Astrocyte (in vitro differentiated cells and primary cell): ENCODE results near the gene ANKRD63. TPM values are rescaled to one million over a fixed set of nuclear protein-coding genes. Genes with fewer than 3 reads are reported as not detected.

ENCODE experiments used
- DNase-seq: peaks from one replicate; pipeline ENCODE4 v3.0.0-alpha.2; 2010; ENCODE audit warnings: low read depth
- FAIRE-seq: peaks from 2 replicates; lab custom pipeline; 2011; peaks lifted over from hg19 to GRCh38; lab: Jason Lieb, UNC
- H2AFZ ChIP-seq: 2 replicates; pipeline ENCODE4 v1.6.0; 2012; ENCODE audit warnings: low read depth, low read length, inconsistent platforms
- H3K27ac ChIP-seq: 2 replicates; pipeline ENCODE4 v1.5.1; 2011; ENCODE audit warnings: low read depth, low read length, inconsistent platforms
- H3K27me3 ChIP-seq: 2 replicates; pipeline ENCODE4 v1.6.0; 2011; ENCODE audit warnings: low read length, inconsistent platforms; ENCODE audit not compliant: insufficient read depth
- H3K36me3 ChIP-seq: 2 replicates; pipeline ENCODE4 v1.5.1; 2011; ENCODE audit warnings: low read length, inconsistent platforms; ENCODE audit not compliant: insufficient read depth
- H3K4me1 ChIP-seq: 2 replicates; pipeline ENCODE4 v1.5.1; 2011; ENCODE audit warnings: low read length, inconsistent platforms; ENCODE audit not compliant: insufficient read depth
- H3K4me2 ChIP-seq: 2 replicates; pipeline ENCODE4 v1.6.0; 2012; ENCODE audit warnings: low read length, inconsistent platforms
- H3K4me3 ChIP-seq: 2 replicates; pipeline ENCODE4 v1.5.1; 2011; ENCODE audit warnings: low read depth, mild to moderate bottlenecking, low read length, inconsistent platforms; ENCODE audit not compliant: insufficient read depth
- H3K79me2 ChIP-seq: 2 replicates; pipeline ENCODE4 v1.6.0; 2012; ENCODE audit warnings: mild to moderate bottlenecking, low read length, inconsistent platforms; ENCODE audit not compliant: insufficient read depth
- H3K9ac ChIP-seq: 2 replicates; pipeline ENCODE4 v1.6.0; 2012; ENCODE audit warnings: mild to moderate bottlenecking, low read length, inconsistent platforms
- H3K9me3 ChIP-seq: 2 replicates; pipeline ENCODE4 v1.5.1; 2012; ENCODE audit warnings: low read depth, mild to moderate bottlenecking, low read length, inconsistent platforms; ENCODE audit not compliant: insufficient read depth
- H4K20me1 ChIP-seq: 2 replicates; pipeline ENCODE4 v1.6.0; 2012; ENCODE audit warnings: low read length, inconsistent platforms; ENCODE audit not compliant: insufficient read depth
- H3K27ac Mint-ChIP-seq: one replicate; pipeline ENCODE4 v1.8.0; 2021; ENCODE audit warnings: mild to moderate bottlenecking, mixed read lengths; ENCODE audit not compliant: unreplicated experiment
- H3K27me3 Mint-ChIP-seq: one replicate; pipeline ENCODE4 v1.8.0; 2021; ENCODE audit warnings: low read depth, mixed read lengths; ENCODE audit not compliant: unreplicated experiment
- H3K36me3 Mint-ChIP-seq: one replicate; pipeline ENCODE4 v1.8.0; 2021; ENCODE audit warnings: low read depth, mixed read lengths; ENCODE audit not compliant: unreplicated experiment
- H3K4me1 Mint-ChIP-seq: one replicate; pipeline ENCODE4 v1.8.0; 2021; ENCODE audit warnings: low read depth, mixed read lengths; ENCODE audit not compliant: unreplicated experiment
- H3K4me3 Mint-ChIP-seq: one replicate; pipeline ENCODE4 v1.8.0; 2021; ENCODE audit warnings: mild to moderate bottlenecking, moderate library complexity, mixed read lengths; ENCODE audit not compliant: unreplicated experiment
- H3K9me3 Mint-ChIP-seq: one replicate; pipeline ENCODE4 v1.8.0; 2021; ENCODE audit warnings: mild to moderate bottlenecking, mixed read lengths; ENCODE audit not compliant: unreplicated experiment
- EZH2 ChIP-seq: IDR thresholded peaks from 2 replicates; pipeline ENCODE4 v1.6.1; 2012; ENCODE audit warnings: mild to moderate bottlenecking, low read length, inconsistent platforms; ENCODE audit not compliant: insufficient read depth
- total RNA-seq: library from RNA; stranded (reverse); gene quantifications from 2 replicates; pipeline ENCODE4 v1.2.1, GENCODE V29; 2021
- TF ChIP-seq, protein P1 (sequence below): IDR thresholded peaks from 2 replicates; pipeline ENCODE4 v1.5.1; 2011; ENCODE audit warnings: low read depth, mild to moderate bottlenecking, inconsistent platforms, low read length, moderate library complexity; ENCODE audit not compliant: insufficient read depth

The ANKRD63 gene
- total RNA-seq, 1 donor from 2014 or later, result not detected

DNA sequence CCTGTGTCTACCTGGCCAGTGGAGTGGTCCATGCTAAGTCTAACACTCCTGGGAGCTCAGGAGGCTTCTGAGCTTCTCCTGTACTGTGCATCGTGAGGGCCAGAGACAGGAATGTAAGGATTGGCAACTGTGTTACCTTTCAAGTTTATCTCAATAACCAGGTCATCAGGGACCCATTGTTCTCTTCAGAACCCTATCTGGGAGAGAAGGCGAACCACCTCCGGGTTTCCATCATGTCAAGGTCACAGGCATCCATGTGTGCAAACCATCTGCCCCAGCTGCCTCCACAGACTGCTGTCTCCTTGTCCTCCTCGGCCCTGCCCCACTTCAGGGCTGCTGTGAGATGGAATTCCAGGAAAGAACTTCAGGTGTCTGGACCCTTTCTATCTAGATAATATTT lies 5.9 kb downstream of the ANKRD63 start:
- Histone ChIP-seq H2AFZ (no peak overlapping the region), H3K4me1 (peaks cover 3% of the 10 kb centered on the region), H3K4me3 (no peak overlapping the region), H3K9ac (no peak overlapping the region), H3K27me3 (peaks cover 29% of the 10 kb centered on the region), H3K4me2 (no peak overlapping the region), H4K20me1 (no peaks in the 10 kb centered on the region), H3K9me3 (no peaks in the 10 kb centered on the region), H3K79me2 (no peaks in the 10 kb centered on the region), H3K27ac (no peak overlapping the region), H3K36me3 (no peaks in the 10 kb centered on the region)
- Mint-ChIP-seq H3K36me3 (no peaks in the 10 kb centered on the region), H3K4me3 (no peak overlapping the region), H3K4me1 (no peaks in the 10 kb centered on the region), H3K27ac (no peak overlapping the region), H3K27me3 (peaks cover 51% of the 10 kb centered on the region), H3K9me3 (no peaks in the 10 kb centered on the region)
- no peak for DNase-seq
- TF ChIP-seq EZH2, result no peak
- TF ChIP-seq, protein P1, sequence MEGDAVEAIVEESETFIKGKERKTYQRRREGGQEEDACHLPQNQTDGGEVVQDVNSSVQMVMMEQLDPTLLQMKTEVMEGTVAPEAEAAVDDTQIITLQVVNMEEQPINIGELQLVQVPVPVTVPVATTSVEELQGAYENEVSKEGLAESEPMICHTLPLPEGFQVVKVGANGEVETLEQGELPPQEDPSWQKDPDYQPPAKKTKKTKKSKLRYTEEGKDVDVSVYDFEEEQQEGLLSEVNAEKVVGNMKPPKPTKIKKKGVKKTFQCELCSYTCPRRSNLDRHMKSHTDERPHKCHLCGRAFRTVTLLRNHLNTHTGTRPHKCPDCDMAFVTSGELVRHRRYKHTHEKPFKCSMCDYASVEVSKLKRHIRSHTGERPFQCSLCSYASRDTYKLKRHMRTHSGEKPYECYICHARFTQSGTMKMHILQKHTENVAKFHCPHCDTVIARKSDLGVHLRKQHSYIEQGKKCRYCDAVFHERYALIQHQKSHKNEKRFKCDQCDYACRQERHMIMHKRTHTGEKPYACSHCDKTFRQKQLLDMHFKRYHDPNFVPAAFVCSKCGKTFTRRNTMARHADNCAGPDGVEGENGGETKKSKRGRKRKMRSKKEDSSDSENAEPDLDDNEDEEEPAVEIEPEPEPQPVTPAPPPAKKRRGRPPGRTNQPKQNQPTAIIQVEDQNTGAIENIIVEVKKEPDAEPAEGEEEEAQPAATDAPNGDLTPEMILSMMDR, result no peak
- FAIRE-seq, result no peak

- DNase-seq (no peak), FAIRE-seq (no peak)
- no peaks in the 10 kb centered on the region for H4K20me1 ChIP-seq
- no peaks in the 10 kb centered on the region for H3K9me3 ChIP-seq
- no peak overlapping the region for H3K27ac ChIP-seq
- H3K36me3 ChIP-seq, result no peaks in the 10 kb centered on the region
- H3K4me3 ChIP-seq, result no peak overlapping the region
- TF ChIP-seq, protein P1, result no peak
- TF ChIP-seq EZH2, result no peak
- H3K79me2 ChIP-seq, result no peaks in the 10 kb centered on the region
- peaks cover 52% of the 10 kb centered on the region for H3K27me3 Mint-ChIP-seq
- no peak overlapping the region for H3K4me2 ChIP-seq
- H3K4me1 ChIP-seq, result no peaks in the 10 kb centered on the region
- no peak overlapping the region for H3K9ac ChIP-seq
- no peaks in the 10 kb centered on the region for H3K4me1 Mint-ChIP-seq
- H3K27ac Mint-ChIP-seq, result no peak overlapping the region
- H2AFZ ChIP-seq, result no peak overlapping the region
- no peaks in the 10 kb centered on the region for H3K36me3 Mint-ChIP-seq
- H3K4me3 Mint-ChIP-seq, result no peak overlapping the region
- no peaks in the 10 kb centered on the region for H3K9me3 Mint-ChIP-seq
- H3K27me3 ChIP-seq, result peaks cover 20% of the 10 kb centered on the region
Observed at GRCh38 chr15:40275954-40276353, 6.9 kb downstream of the ANKRD63 start.

GRCh38 chr15:40275523-40275922 lies 7.3 kb downstream of the ANKRD63 start:
- Histone ChIP-seq H3K79me2 (no peaks in the 10 kb centered on the region), H3K4me3 (no peak overlapping the region), H3K27me3 (peaks cover 16% of the 10 kb centered on the region), H4K20me1 (no peaks in the 10 kb centered on the region), H2AFZ (no peak overlapping the region), H3K27ac (no peak overlapping the region), H3K9ac (no peak overlapping the region), H3K36me3 (no peaks in the 10 kb centered on the region), H3K4me1 (no peaks in the 10 kb centered on the region), H3K4me2 (no peak overlapping the region), H3K9me3 (no peaks in the 10 kb centered on the region)
- Mint-ChIP-seq H3K4me1 (no peaks in the 10 kb centered on the region), H3K9me3 (no peaks in the 10 kb centered on the region), H3K27ac (no peak overlapping the region), H3K4me3 (no peak overlapping the region), H3K27me3 (peaks cover 49% of the 10 kb centered on the region), H3K36me3 (no peaks in the 10 kb centered on the region)
- no peak for DNase-seq
- no peak for FAIRE-seq
- TF ChIP-seq, protein P1, result no peak
- no peak for TF ChIP-seq EZH2
